ENCODE results near the gene OPN1LW. TPM values are rescaled to one million over a fixed set of nuclear protein-coding genes. Genes with fewer than 3 reads are reported as not detected.
A peak's percentile ranks its signal among the peaks of the same experiment; 100 is the strongest.

The OPN1LW gene
- total RNA-seq, 4 donors from 2014 or later: not detected

DNA sequence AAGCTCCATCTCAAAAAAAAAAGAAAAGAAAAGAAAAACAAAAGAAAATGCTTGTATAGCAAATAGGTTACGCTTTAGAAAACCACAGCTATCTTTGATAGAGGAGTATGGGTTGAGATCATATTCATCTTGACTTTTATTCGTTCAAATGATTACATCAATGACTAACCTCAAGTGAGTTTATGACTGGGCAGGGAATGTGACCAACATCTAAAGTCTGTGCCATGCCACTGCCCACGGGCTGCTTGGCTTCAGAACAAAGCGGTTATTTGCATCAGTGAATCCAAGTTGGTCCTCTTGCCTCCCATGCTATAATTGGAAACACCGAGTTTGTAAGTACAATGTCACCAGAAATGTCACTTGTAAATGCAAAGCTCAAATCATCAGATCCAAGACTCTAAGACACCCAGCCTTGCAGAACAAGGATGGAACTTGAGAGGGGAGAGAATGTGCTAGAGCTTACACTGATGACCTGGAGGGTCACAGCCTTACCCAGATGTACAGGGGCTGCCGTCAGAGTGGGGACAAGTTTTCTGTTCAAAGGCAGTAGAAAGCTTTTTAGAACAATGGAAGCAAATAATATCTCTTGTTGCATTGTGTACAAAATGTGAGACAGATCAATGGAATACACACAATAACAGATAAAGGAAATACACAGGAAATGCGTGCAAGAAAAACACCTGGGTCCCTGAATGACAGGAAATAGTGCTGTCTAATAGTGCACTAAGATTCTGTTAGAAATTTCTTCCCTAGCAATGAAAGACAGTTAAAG, 8.4 kb upstream of the OPN1LW start:
- TF ChIP-seq, protein P1, sequence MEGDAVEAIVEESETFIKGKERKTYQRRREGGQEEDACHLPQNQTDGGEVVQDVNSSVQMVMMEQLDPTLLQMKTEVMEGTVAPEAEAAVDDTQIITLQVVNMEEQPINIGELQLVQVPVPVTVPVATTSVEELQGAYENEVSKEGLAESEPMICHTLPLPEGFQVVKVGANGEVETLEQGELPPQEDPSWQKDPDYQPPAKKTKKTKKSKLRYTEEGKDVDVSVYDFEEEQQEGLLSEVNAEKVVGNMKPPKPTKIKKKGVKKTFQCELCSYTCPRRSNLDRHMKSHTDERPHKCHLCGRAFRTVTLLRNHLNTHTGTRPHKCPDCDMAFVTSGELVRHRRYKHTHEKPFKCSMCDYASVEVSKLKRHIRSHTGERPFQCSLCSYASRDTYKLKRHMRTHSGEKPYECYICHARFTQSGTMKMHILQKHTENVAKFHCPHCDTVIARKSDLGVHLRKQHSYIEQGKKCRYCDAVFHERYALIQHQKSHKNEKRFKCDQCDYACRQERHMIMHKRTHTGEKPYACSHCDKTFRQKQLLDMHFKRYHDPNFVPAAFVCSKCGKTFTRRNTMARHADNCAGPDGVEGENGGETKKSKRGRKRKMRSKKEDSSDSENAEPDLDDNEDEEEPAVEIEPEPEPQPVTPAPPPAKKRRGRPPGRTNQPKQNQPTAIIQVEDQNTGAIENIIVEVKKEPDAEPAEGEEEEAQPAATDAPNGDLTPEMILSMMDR (IDR thresholded peaks at IDR 0.05 in 4 of 5, conservative IDR thresholded peaks at IDR 0.05 in 1 of 5): no peak
- TF ChIP-seq POLR2A (IDR thresholded peaks at IDR 0.05): no peak
- H3K9me3 ChIP-seq: no peaks in the 10 kb centered on the region
- no peak for DNase-seq
- no peak for ATAC-seq
- H3K4me3 ChIP-seq: no peak overlapping the region
- intact Hi-C loops (cut with DNase I; ENCODE audit: low total_unique reads) (no loop called here), in situ Hi-C loops (cut with MboI; ENCODE audit: low sequenced_read_pairs in 4 of 4) (no loop called here)
- H3K27ac ChIP-seq: no peak overlapping the region
- no peaks in the 10 kb centered on the region for H3K36me3 ChIP-seq
- no peaks in the 10 kb centered on the region for H3K27me3 ChIP-seq
- peaks cover 0 to 7% of the 10 kb centered on the region in 2 donors for H3K4me1 ChIP-seq

DNA sequence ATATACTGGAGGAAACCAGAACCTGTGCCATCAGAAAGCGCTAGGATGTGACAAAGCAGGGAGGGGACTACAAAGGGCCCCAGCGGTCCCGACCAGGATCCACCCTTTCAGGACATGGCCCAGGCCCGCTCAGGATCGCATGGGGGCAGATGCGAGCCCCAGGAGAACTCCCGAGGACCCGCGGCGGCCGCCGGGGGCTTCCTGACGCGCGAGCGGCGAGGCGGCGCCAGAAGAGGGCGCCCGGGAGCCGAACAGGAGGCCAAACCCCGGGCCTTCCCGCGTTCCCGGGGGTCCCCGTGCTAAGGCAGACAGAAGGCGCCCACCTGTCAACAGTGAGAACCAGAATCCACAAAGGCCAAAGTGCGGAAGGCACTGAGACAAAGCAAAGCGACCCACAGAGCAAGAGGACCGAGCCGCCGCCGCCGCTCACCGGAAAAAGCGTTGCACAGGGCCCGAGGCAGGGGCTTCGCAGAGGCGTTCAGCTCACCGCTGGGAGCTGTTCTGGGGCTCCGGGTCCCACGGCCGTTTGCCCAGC, 7.3 kb upstream of the OPN1LW start:
- Histone ChIP-seq H3K27me3 (no peaks in the 10 kb centered on the region), H3K36me3 (no peaks in the 10 kb centered on the region), H3K4me1 (peaks cover 0 to 7% of the 10 kb centered on the region in 2 donors), H3K4me3 (peak overlapping the region; percentile 40 to 52 (median 48)), H3K27ac (peak overlapping the region in 3 of 4 donors; percentile 2 to 49 (median 43)), H3K9me3 (no peaks in the 10 kb centered on the region)
- DNase-seq (peak; percentile 14 to 38), ATAC-seq (peak; percentile 58 to 68)
- in situ Hi-C loops (cut with MboI; ENCODE audit: low sequenced_read_pairs in 4 of 4) (no loop called here), intact Hi-C loops (cut with DNase I; ENCODE audit: low total_unique reads) (no loop called here)
- TF ChIP-seq, protein P1 (IDR thresholded peaks at IDR 0.05 in 4 of 5, conservative IDR thresholded peaks at IDR 0.05 in 1 of 5): peak; percentile 45 to 80 (median 68)
- TF ChIP-seq POLR2A (IDR thresholded peaks at IDR 0.05): no peak

DNA sequence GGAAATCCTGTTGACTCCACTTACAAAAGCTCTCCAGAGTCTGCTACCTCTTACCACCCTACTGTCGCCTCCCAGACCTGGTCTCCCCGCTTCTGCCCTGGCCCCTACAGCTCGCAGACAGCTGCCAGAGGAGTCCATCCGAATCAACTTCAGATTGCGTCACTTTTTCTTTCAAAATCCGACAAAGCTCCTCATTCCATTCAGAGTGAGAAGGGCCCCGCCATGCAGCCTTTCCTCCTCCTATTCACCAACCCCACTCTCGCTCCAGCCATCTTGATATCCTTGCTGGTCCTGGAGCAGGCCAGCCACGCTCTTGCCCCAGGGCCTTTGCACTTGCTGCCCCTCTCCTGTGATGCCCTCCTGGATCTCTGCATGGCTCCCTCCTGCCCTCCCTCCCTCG, 5.2 kb upstream of the OPN1LW start:
- in situ Hi-C loops (cut with MboI; ENCODE audit: low sequenced_read_pairs in 4 of 4) (no loop called here), intact Hi-C loops (cut with DNase I; ENCODE audit: low total_unique reads) (no loop called here)
- peaks cover 0 to 7% of the 10 kb centered on the region in 2 donors for H3K4me1 ChIP-seq
- no peaks in the 10 kb centered on the region for H3K27me3 ChIP-seq
- no peak overlapping the region for H3K4me3 ChIP-seq
- no peaks in the 10 kb centered on the region for H3K36me3 ChIP-seq
- H3K27ac ChIP-seq: no peak overlapping the region
- no peaks in the 10 kb centered on the region for H3K9me3 ChIP-seq
- TF ChIP-seq POLR2A (IDR thresholded peaks at IDR 0.05): no peak
- TF ChIP-seq, protein P1 (IDR thresholded peaks at IDR 0.05 in 4 of 5, conservative IDR thresholded peaks at IDR 0.05 in 1 of 5): no peak
- DNase-seq (no peak), ATAC-seq (no peak)

DNA sequence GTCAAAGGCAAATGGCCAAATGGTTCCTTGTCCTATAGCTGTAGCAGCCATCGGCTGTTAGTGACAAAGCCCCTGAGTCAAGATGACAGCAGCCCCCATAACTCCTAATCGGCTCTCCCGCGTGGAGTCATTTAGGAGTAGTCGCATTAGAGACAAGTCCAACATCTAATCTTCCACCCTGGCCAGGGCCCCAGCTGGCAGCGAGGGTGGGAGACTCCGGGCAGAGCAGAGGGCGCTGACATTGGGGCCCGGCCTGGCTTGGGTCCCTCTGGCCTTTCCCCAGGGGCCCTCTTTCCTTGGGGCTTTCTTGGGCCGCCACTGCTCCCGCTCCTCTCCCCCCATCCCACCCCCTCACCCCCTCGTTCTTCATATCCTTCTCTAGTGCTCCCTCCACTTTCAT, 3.8 kb upstream of the OPN1LW start:
- intact Hi-C loops (cut with DNase I; ENCODE audit: low total_unique reads): no loop called here
- no peaks in the 10 kb centered on the region for H3K36me3 ChIP-seq
- ATAC-seq (no peak), DNase-seq (no peak)
- no peak overlapping the region for H3K27ac ChIP-seq
- no peaks in the 10 kb centered on the region for H3K9me3 ChIP-seq
- H3K27me3 ChIP-seq: no peaks in the 10 kb centered on the region
- H3K4me3 ChIP-seq: no peak overlapping the region
- in situ Hi-C loops (cut with MboI; ENCODE audit: low sequenced_read_pairs in 4 of 4): no loop called here
- H3K4me1 ChIP-seq: peaks cover 0 to 7% of the 10 kb centered on the region in 2 donors
- TF ChIP-seq POLR2A (IDR thresholded peaks at IDR 0.05): no peak
- TF ChIP-seq, protein P1 (IDR thresholded peaks at IDR 0.05 in 4 of 5, conservative IDR thresholded peaks at IDR 0.05 in 1 of 5): no peak

Measured in gastrocnemius medialis (tissue), 4 donors.